HG03060 (cell line): ENCODE measurements around the gene SMIM44.
"Not testable (repeated sequence)": the region's sequence is repeated elsewhere in the genome, so short reads cannot be mapped to it uniquely, and the experiment has no call there.

Experiments used
- ATAC-seq: cut with Tn5 transposase; IDR thresholded peaks from one replicate; pipeline ENCODE4 v1.9.1; 2021; ENCODE audit warnings: low read depth, moderate number of reproducible peaks; ENCODE audit not compliant: unreplicated experiment

SMIM44 gene

GRCh38 chr19:3518659-3519058 lies 35.4 kb upstream of the SMIM44 start:
- ATAC-seq: no peak

- no peak for ATAC-seq
Observed at GRCh38 chr19:3518255-3518654, 35.0 kb upstream of the SMIM44 start.

DNA sequence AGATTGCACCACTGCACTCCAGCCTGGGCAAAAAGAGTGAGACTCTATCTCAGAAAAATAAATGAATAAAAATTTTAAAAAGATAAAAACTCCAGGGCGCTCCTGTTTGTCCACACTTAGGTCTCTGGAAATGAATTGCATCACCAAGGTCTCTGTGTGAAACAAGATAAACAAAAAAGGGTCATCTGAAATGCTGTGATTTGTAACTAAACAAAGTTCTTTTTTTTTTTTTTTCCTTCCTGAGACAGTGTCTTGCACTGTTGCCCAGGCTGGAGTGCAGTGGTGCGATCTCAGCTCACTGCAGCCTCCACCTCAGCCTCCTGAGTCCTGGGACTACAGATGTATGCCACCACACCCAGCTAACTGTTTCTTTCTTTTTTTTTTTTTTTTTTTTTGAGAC lies 34.4 kb upstream of the SMIM44 start:
- ATAC-seq: no peak

GRCh38 chr19:3516675-3517207 lies 33.5 kb upstream of the SMIM44 start:
- no peak for ATAC-seq

DNA sequence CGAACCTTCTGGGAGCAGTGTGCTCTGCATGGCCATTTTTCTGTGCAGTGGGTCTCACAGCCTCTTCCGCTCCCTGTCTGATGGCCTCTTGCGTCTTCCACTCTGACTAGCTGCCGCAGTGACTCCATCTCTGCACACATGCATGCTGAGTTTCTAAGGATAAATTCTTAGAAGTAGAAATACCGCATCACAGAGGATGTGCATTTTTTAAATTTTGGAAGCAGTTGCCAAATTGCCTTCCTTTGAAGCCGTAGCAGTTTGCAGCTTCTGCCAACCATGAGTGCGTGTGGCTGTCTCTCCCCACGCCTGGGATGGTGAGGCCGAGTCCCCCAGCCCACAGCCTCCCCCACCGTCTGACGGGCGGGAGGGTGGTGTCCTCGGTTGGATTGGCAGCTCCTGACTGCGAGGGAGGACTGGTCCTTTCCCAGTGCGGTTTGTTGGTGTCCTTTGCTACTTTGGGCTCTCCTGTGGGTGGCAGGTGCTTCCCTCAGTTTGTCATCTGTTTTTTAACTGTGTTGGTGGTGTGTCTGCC lies 32.7 kb upstream of the SMIM44 start:
- ATAC-seq: no peak

DNA sequence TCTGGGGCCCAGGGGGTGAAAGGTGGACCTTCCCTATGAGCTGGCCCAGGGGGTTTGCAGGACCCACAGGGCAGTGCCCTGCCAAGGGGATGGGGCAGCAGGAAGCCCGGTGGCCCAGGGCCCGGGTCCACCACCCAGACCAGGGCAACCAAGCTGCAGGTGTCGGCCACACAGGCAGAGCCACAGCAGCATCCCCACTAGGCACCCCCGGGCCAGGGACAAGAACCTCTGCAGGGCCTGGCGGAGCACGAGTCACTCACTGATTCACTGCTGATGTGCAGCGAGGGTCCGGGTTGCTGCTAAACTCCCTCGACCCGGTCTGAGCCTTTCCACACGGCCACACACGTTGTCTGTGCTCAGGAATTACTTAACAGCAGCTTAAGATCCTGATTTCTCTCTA lies 31.7 kb upstream of the SMIM44 start:
- no peak for ATAC-seq

- ATAC-seq: no peak
Observed at GRCh38 chr19:3513229-3514140, 30.2 kb upstream of the SMIM44 start.

DNA sequence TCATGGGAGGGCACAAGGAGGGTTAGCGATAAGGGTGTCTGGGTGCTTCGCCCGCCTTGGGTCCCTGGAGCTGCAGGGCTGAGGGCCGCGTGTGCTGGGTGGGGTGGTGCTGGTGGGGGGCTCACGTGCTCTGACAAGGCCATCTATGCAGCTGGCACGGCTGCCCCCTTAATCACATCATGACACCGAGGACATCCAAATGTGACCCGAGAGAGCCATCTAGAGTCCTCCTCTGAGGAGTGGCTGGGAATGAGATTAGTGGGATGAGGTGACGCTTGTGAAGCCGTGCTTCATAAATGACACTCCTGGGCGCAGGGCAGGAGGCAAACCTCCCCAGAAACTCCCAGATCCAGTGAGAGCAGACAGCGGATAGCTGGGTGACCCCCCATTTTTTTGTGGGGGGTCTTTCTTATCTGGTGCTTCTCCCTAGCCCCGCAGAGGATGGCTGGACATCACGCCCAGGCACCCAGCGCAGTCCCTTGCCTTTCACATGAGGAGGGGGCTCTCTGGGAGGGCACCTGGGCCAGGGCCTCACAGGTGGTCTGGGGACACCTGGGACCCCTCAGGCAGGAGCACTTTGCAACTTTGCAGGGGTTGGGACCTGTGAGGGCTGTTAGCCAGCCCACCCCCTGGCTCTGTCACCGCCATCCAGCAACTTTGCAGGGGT lies 29.5 kb upstream of the SMIM44 start:
- no peak for ATAC-seq

- no peak for ATAC-seq
Observed at GRCh38 chr19:3511506-3512251, 28.4 kb upstream of the SMIM44 start.

GRCh38 chr19:3510727-3511126 lies 27.5 kb upstream of the SMIM44 start:
- no peak for ATAC-seq

GRCh38 chr19:3509566-3509989 lies 26.3 kb upstream of the SMIM44 start:
- ATAC-seq: no peak

- ATAC-seq: no peak
Observed at GRCh38 chr19:3508771-3509535, 25.7 kb upstream of the SMIM44 start.

DNA sequence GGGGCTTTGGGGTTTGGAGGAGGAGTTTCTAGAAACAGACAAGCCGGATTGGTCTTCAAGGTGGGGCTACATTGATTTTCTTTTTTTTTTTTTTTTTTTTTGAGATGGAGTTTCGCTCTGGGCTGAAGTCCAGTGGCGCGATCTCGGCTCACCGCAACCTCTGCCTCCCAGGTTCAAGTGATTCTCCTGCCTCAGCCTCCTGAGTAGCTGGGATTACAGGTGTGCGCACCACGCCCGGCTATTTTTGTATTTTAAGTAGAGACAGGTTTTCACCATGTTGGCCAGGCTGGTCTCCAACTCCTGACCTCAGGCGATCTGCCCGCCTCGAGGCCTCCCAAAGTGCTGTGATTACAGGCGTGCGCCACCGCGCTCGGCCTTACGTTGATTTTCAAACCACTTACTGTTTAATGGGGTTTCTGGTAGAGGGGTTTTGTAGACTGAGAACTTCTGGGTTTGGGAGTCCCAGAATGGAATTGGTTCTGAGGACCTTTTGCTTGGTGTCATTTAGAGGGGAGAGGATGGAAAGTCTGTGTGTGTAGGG lies 24.9 kb upstream of the SMIM44 start:
- ATAC-seq: not testable (repeated sequence)

DNA sequence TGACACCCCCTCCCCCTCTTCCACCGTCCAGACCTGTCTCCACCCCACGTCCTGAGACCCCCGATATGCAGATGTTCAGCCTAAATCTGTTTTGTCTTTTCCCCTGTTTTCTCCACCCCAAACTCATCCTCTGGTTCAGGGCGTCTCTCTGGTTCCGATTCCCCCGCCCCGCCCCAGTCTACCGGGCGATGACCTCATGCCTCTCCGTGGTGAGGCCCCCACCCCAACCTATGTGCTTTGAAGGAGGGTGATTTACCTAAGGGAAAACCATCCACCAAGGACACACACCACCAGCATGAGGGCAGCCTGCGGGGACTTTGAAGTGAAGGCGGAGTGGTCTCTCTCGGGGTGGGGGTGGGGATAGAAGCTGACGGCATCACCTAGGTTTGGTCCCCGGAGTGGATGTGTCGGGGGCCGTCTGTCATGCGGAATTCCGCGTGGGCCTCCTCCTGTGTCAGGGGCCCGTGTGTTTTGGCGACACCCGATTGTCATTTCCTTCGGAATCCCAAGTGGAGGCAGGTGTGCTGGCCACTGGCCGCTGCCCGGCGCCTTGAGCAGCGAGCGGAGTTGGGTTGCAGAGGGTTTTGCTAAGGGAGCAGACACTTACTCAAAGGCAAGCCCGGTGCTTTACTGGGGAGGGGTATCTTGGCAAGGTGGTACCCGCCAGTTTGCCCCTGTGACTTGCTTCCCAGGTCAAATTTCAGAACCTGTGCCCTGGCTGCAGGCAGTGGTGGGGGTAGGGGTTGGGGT lies 24.3 kb upstream of the SMIM44 start:
- ATAC-seq: no peak

DNA sequence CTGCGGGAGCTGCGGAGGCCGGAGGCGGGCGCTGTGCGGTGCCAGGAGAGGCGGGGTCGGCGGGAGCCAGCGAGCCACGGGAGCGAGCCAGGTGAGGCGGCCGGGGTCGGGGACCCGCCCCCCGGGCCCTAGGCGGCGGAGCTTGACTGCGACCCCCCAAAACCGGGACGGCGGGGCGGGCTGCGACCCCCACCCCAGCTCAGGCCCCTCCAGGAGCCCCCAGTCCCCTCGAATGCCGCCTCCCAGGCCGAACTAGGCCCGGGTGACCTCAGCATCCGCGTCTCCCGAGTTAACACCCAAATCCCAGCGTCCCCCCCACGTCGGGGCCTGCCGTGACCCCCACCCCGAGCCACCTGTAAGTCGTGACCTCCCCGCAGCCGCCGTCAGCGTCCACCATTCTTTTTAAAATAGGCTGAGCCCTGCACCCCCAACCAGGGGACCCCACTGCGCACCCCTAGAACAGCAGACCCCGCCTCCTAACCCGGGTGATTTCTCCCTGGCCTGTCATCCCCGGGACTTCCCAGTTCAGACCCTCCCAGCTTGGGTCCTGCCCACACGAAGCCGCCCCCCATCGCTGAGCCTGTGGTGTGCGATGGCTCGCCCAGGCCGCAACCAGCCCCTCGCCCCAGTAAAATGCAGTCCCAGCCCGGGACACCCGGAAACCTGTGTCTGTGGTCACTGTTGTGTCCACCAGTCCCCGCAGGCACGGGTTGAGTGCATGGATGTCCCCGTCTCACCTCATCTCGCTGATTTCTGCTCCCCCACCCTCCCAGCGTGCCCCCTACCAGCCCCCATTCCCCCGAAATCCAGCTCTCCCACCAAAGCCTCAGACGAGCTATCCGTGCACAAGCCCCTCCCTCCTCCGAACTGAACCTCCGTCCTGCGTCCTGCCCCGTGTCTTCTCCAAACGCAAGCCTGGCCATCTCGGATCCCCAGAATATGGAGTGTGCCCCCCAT lies 23.4 kb upstream of the SMIM44 start:
- peak; percentile 6 for ATAC-seq

GRCh38 chr19:3505598-3506383 lies 22.6 kb upstream of the SMIM44 start, which contains the start of gene FZR1:
Gene FZR1, plus strand, starts transcription at chr19:3506311. Its CDS starts 16,679 bp downstream, at chr19:3522990.
- ATAC-seq: peak; percentile 72

GRCh38 chr19:3504735-3505134 lies 21.5 kb upstream of the SMIM44 start:
- no peak for ATAC-seq
